Brain microvascular endothelial cell (primary cell): ENCODE data around the gene SPSB1.

Source experiments
- DNase-seq: peaks from one replicate; pipeline ENCODE4 v3.0.0-alpha.2; 2020
- H3K27ac ChIP-seq: fragments of 250-450 bp; sonication (Bioruptor Pico); 2 replicates; pipeline ENCODE4 v1.5.1; 2020; ENCODE audit warnings: mild to moderate bottlenecking, moderate library complexity
- H3K27me3 ChIP-seq: fragments of 250-450 bp; sonication (Bioruptor Pico); replicated peaks from 2 replicates; pipeline ENCODE4 v1.5.1; 2020; ENCODE audit warnings: mild to moderate bottlenecking
- H3K36me3 ChIP-seq: fragments of 250-450 bp; sonication (Bioruptor Pico); replicated peaks from 2 replicates; pipeline ENCODE4 v1.5.1; 2020; ENCODE audit warnings: mild to moderate bottlenecking
- H3K4me3 ChIP-seq: 2 replicates; pipeline ENCODE4 v1.5.1; 2011; ENCODE audit warnings: low read depth, mild to moderate bottlenecking, control low read depth, low read length, moderate library complexity
- in situ Hi-C: cut with HindIII; loops from 2 replicates; pipeline ENCODE4 v1.10.0; 2017; ENCODE audit warnings: low sequenced_read_pairs, low pct_ligation_motif_present
- TF ChIP-seq, protein P1 (sequence below): IDR thresholded peaks from 2 replicates; pipeline ENCODE4 v1.5.1; 2011; ENCODE audit warnings: low read depth, mild to moderate bottlenecking, moderate library complexity, low read length, control low read depth, inconsistent platforms; ENCODE audit errors: missing control alignments

The SPSB1 gene

GRCh38 chr1:9249534-9250410 lies 42.9 kb upstream of the SPSB1 start:
- TF ChIP-seq, protein P1, sequence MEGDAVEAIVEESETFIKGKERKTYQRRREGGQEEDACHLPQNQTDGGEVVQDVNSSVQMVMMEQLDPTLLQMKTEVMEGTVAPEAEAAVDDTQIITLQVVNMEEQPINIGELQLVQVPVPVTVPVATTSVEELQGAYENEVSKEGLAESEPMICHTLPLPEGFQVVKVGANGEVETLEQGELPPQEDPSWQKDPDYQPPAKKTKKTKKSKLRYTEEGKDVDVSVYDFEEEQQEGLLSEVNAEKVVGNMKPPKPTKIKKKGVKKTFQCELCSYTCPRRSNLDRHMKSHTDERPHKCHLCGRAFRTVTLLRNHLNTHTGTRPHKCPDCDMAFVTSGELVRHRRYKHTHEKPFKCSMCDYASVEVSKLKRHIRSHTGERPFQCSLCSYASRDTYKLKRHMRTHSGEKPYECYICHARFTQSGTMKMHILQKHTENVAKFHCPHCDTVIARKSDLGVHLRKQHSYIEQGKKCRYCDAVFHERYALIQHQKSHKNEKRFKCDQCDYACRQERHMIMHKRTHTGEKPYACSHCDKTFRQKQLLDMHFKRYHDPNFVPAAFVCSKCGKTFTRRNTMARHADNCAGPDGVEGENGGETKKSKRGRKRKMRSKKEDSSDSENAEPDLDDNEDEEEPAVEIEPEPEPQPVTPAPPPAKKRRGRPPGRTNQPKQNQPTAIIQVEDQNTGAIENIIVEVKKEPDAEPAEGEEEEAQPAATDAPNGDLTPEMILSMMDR, result peak; percentile 86
- in situ Hi-C loops, result no loop called here
- Histone ChIP-seq H3K27me3 (no peaks in the 10 kb centered on the region), H3K27ac (no peak overlapping the region), H3K36me3 (peaks cover 3% of the 10 kb centered on the region), H3K4me3 (no peak overlapping the region)
- peak; percentile 42 for DNase-seq

DNA sequence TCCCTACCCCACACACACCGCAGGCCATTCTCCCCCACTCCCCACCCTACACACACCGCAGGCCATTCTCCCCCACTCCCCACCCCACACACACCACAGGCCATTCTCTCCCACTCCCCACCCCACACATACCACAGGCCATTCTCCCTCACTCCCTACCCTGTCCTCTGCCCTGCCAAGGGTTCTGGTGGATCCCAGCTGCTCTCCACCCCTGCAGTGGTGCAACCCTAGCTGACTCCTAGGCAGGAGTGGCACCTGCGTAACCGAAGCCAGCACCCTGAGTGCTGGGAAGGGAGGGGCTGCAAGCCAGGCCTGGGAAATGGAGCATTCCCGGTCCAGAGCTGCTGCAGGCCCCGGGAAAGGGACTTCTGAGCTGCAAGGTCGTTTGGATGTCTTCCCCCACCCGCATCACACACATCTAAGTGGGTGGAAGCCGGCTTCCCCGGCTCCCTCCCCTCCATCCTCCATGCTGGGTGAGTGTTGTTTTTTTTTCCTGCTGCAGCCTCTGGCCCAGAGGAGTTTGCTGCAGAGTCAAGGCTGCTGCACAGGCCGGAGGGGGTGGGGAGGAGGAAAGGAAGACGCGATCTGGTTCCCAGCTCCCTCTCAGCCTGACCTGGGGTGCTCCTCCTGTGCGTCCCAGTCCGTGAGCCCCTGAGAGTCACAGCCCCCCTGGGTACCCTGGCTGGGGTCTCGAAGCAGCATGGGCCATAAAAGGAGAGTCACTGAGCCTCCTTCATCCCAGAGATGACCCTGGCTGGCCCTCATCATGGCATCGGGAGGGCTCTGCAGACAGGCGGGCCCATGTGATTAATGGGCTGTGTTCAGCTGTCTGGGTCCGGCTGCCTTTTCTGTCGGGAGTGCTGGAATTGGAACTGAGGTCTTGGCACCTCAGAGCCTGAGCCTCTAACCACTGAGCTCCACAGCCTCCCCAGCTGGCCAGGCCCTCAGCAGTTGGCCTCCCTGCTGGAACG lies 42.0 kb upstream of the SPSB1 start:
- H3K27ac ChIP-seq, result no peak overlapping the region
- no peak overlapping the region for H3K4me3 ChIP-seq
- peaks cover 3% of the 10 kb centered on the region for H3K36me3 ChIP-seq
- TF ChIP-seq, protein P1, result no peak
- H3K27me3 ChIP-seq, result no peaks in the 10 kb centered on the region
- in situ Hi-C loops, result no loop called here
- DNase-seq, result peak; percentile 15

DNA sequence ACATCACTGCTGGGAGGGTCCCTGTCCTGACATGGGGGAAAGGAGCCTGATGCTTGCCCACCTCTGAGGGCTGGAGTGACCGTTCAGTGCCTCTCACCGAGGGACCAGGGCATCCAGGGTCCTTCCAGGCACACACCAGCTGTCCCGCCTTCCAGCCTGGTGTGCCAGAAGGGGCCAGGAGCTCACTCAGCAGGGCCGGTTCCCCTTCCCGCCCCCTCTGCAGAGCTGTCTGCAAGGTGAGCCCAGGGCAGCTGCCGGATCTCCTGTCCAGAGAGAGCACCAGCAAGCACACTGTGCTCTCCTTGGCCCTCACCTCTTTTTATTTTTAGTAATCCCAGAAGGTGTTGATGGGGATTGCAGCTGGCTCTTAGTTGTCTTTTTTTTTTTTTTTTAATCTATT lies 41.2 kb upstream of the SPSB1 start:
- no peak overlapping the region for H3K27ac ChIP-seq
- TF ChIP-seq, protein P1, result no peak
- in situ Hi-C loops, result no loop called here
- H3K27me3 ChIP-seq, result no peaks in the 10 kb centered on the region
- H3K36me3 ChIP-seq, result peaks cover 3% of the 10 kb centered on the region
- no peak overlapping the region for H3K4me3 ChIP-seq
- no peak for DNase-seq

DNA sequence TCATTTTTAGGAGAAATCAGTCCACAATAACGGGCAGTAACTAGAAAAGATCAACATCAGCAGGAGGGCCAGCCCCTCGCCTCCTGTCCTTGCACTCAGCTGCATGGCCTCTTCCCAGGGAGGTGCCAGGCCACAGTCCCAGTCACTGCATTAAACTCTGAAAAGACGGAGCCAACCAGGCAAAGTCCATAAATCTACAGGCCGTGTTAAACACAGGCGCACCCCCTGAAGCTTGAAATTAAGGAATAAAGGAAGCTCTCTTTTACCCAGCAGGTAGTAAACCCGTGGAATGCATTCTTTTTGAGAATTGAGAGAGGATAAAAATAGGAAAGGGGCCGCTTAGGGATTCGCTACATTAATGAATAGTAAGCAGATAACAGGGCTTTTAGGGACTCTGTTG lies 39.7 kb upstream of the SPSB1 start:
- in situ Hi-C loops, result no loop called here
- TF ChIP-seq, protein P1, result no peak
- H3K27me3 ChIP-seq, result no peaks in the 10 kb centered on the region
- no peak overlapping the region for H3K4me3 ChIP-seq
- H3K27ac ChIP-seq, result no peak overlapping the region
- no peaks in the 10 kb centered on the region for H3K36me3 ChIP-seq
- no peak for DNase-seq

GRCh38 chr1:9253453-9254105 lies 39.1 kb upstream of the SPSB1 start:
- Histone ChIP-seq H3K27me3 (no peaks in the 10 kb centered on the region), H3K36me3 (no peaks in the 10 kb centered on the region), H3K4me3 (no peak overlapping the region), H3K27ac (no peak overlapping the region)
- peak; percentile 53 for DNase-seq
- TF ChIP-seq, protein P1, result no peak
- in situ Hi-C loops, result no loop called here
